ENCODE data around the gene STEAP4.

STEAP4 gene

DNA sequence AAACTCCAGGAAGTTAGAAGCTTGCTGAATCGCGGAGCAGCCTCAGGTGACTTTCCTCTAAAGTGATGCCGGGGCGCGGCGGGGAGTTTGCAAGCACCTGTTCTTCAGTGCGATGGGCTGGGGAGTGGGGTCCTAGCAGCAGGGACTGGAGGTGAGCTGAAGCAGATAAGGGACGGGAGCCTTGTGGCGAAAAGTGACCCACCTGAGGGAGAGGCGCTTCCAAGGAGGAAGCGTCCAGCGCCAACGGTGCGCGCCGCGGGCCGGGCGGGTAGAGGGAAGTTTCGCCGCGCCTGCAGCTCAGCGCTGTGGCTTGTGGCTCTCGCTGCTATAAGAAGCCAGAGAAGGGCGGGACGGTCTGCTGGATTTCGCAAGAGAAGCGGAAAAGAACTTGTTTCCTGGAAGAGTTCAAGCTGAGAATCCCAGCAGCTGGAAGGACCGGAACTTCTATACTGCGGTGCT, at the start of gene STEAP4:
Gene STEAP4 (minus strand): TSS at position 305 of the 459 bp plus-strand sequence. CDS start 22,625 bp downstream, outside the sequence.
- peak; percentile 15 for DNase-seq

DNA sequence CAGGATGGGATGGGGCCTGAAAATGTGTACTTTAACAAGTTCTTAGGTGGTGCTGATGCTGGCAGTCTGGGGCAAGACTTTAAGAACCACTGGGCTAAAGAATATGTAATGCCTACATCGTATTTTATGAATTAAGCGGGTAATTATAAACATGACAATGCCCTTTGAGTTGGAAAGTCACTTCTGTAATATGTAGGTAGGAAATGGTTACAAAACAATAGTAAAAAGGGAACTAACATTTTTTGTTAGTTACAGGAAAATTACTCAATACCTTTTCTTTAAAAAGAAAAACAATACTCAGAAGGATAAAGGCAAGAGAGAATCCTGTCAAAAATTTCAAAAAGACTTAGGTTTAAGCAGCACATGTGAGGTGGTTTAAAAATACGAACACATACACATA, 48.3 kb upstream of the STEAP4 start:
- no peak for DNase-seq

DNA sequence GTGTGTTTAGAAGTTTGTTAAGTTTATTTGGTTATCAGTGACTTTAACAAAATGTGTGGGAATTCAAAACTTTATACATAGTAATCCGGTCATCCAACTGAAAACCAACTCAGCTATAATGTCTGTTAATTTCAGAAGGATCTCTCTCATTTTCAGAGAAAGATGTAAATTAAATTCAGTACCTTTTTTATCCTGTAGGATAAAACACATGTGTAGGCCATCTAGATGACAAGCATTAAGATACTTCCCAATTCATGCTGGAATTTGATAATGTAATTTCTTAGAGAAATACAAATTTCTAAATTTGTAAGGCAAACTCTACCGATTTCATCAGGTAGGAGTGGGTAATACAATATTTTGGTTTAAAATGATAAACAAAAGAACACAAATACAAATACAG, 43.4 kb upstream of the STEAP4 start:
- no peak for DNase-seq

DNA sequence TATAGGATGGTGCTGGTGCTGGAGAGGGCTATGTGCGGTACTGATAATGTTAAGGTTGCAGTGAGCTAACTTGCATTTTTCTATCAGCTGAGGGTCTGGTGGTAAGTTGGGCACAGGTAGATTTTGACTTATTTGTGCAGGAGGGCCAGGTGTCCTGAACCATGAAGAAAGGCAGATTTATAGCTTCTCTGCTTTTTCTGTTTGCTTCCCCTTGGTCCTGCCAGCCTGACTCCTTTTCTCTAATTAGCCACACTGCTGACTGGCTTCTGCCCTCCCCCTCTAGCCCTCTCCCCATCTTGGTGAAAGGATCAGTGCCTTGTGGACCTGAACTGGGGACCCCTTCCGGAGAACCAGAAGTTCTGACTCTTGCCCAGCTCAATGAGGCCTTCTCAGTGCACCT, 40.8 kb upstream of the STEAP4 start:
- DNase-seq = no peak

DNA sequence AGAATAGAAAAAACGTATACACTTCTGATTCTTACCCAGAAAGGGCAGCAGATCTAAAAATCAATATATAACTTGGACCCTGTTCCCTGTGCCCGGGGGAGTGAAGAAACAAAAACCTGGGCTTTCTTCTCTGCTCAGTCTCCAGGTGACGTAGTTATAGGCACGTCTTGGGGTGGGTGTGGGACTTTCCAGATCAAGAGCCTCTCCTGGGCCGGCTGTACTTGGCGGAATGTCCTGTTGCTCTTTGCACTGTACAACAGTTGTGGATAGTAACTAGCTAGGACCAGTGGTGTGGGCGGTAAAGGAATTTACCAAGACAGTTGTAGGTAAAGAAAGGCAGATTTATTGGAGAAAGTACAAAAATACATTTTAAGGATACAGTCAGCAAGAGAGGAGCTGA, 40.4 kb upstream of the STEAP4 start:
- DNase-seq = no peak

DNA sequence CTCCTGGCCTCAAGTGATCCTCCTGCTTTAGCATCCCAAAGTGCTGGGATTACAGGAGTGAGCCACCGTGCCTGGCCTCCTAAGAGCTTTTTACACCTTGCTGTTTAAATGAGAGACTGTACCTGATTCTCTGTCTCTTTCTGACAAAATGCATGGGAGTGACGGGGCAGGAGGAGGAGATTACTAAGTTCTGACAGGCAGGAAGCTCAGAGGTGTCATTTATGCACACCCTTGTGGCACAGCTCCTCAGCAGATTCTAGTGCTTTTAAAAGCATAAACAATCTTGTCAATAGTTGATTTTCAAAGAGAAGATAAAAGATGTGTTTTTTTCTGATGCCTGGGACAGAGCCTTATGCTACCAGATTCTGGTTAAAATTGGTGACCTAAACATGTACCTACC, 39.7 kb upstream of the STEAP4 start:
- no peak for DNase-seq

DNA sequence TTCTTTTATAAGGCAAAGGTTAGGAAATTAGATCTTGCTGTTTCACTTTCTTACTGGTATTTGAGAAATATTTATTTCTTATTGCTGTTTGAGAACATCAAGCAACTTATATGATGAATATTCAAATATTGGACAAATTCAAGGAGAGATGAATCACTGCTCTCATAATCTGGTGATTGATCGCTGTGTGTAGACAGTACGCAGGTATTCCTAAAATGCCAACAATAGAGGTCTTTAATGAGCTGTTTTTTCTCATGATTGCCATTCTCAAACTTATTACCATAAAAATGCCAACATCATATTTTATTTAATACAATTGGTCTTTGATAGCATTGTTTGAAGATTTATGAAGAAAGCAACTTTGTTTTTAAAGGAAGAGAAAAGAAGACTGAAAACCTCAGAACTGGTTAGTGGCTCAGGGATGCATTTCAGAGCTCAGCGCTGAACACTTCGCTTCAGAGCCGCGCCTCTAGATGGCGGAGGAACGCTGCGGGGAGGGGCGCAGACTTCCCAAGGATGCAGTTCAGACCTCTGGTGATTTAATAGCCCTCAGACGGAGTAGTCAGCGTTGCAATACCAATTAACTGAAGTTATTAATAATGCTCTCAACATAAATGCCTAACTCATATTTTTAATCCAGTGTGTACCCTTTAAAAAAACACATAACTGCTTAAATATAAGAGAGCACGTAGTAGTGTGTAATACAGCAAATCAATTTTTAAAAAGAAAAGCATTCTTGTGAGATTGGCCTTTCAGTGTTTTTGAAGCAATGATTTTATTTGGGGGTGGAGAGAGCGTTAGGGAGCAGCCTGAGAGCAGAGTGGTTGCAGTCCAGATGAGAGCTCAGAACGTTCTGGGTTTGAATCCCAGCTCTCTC, 38.5 kb upstream of the STEAP4 start:
- DNase-seq = no peak

DNA sequence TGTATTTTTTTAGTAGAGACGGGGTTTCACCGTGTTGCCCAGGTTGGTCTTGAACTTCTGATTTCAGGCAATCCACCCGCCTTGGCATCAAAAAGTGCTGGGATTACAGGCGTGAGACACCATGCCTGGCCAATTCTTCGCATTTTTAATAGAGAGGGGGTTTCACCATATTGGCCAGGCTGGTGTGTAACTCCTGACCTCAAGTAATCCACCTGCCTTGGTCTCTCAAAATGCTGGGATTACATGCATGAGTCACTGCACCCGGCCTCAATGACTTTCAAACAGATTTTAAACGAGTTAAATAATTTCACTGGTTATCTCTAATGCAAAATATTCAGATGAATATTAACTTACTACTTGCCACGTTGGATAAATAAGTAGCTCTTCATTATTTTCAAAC, 37.6 kb upstream of the STEAP4 start:
- no peak for DNase-seq

DNA sequence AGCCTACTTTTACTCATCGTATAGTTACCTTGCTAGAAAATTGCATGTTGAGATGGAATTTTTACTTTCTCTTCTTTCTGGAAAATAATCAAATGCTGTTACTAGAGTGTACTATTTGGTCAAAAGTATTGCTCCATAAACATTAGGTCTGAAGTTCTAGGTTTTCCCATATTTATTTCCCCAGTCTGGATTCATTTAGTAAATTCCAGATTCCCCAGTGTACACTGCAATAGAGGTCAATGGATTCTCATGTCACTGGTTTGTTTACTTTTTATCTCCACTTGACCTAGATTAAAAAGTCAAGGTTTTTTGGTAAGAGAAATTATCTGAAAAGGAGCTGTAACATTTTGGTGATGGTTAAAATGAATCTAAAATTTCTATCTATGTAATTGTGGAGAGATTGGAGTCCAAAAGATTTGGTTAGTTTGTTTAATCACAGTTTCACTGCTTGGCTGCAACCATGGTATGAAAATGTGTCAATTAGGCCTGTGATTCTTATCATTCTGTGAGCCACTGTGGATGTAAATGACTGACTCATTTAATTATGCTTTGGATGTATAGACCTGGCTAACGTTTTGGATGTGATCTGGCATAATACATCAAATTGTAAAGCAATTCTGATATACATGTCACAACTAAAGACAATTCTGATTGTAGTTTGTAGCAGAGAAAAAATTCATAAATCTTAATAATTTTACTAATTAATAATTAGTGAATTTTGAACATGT, 32.7 kb upstream of the STEAP4 start:
- no peak for DNase-seq

DNA sequence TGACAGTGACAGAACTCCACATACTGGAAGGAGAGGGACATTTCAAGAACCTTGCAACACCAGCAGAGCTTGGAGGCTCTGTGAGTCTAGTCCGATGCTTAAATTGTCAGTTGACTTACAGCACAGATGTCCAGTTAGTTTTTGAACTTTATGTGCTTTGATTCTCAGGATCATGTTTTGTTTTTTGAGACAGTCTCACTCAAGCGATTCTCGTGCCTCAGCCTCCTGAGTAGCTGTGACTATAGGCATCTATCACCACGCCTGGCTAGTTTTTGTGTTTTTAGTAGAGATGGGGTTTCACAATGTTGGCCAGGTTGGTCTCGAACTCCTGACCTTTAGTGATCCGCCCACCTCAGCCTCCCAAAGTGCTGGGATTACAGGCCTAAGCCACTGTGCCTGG, 31.8 kb upstream of the STEAP4 start:
- DNase-seq = no peak

DNA sequence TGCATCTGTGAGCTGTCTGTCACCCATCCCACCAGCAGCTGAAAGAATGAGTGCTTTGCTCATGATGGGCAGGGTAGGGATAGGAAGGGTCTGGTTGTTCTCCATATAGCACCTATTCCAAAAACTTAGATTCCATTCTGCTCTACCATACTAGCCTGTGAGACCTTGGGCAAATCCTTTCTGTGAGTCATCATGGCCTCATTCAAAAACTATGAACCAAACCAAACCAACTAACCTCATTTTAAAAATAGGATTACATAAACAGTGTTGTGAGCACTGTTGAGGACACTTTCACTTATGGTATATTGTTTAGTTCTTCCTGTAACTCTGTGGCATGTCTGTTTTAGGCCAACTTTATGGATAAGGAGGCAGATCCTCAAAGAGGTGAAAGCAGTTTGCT, 30.9 kb upstream of the STEAP4 start:
- DNase-seq = no peak

DNA sequence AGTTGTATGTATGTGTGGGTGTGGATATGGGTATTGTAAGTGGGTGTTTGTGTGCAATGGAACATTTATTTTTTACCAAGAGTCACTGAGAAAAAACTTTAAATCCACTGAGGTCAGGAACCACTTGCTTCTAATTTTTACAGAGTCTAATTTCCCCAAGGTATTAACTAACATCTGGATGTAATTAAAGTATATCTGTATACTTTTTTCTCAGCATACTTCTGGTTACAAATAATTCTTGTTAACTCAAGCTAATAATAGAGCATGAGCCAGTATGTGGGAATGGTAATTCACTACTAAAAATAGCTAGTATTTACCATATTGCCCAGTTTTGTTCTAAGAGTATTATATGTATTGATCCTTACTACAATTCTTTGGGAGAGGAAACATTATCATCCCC, 24.6 kb upstream of the STEAP4 start:
- no peak for DNase-seq

DNA sequence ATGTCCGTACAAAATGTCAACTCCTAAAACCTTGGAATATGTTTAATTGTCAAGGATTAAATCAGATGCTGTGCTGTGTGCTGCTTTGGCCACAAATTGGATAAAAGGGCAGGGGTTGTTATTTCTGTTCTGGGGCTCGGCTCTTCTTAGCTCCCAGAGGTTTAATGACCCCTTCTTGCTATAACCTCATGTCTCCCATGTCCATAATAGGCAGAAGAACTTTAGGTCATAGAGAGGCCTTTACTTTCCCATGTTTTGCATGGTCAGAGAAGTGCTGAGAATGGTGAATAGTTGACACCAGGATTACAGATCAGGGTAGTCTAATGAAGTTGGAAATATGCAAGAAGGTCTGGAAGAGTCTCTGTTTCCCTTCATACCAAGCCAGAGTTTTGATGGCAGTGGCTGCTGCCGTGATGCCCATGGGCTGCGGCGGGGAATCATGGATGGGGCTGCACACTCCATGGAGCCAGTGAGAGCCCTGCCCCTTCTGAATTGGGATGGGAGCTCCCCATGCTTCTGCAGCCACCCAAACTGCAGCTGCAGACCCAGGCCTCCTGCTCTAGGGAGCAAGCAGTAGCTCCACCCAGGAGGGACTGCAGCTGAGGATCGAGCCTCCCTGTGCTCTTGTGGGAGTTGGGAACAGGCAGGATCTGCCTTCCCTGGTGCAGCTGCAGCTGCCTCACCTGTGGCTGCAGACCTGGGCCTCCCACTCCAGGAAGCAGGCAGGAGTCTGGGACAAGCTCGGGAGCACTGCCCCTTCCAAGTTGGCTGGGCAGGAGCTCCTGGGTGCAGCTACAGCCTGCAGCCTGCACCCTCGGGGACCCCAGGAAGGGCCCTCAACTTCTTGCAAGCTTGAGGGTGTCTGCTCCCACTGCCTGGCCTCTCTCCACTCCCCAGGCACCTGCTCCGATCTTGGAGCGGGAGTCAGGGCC, 23.1 kb upstream of the STEAP4 start:
- DNase-seq = no peak

DNA sequence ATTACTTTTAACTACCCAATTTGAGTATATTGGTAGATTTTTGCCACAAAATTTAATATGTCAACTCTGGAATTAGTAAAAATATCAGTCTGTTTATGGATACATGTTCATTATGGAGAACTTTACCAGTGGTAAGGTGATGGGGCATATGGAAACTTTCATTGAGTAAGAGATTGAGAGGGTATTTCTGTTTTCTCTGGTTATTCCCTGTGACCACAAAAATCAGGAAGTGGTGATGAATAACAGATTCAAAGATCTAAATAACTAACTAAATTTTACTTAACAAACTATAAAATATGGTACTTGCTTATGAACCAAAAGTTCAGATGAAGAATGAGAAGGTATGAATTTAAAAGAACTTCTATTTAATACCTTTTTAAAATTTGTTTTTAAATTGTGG, 22.1 kb upstream of the STEAP4 start:
- no peak for DNase-seq

DNA sequence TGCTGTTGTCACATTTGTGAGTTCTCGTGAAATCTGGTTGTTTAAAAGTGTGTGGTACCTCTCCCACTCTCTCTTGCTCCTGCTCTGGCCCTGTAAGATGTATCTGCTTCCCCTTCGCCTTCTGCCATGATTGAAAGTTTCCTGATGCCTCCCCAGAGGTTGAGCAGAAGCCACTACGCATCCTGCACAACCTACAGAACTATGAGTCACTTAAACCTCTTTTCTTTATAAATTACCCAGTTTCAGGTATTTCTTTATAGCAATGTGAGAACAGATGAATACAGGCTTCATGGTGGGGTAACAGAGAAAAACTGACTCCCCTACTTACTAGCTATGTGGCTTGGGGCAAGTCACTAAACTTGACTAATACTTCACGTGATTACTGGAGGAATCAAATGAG, 18.0 kb upstream of the STEAP4 start:
- no peak for DNase-seq

DNA sequence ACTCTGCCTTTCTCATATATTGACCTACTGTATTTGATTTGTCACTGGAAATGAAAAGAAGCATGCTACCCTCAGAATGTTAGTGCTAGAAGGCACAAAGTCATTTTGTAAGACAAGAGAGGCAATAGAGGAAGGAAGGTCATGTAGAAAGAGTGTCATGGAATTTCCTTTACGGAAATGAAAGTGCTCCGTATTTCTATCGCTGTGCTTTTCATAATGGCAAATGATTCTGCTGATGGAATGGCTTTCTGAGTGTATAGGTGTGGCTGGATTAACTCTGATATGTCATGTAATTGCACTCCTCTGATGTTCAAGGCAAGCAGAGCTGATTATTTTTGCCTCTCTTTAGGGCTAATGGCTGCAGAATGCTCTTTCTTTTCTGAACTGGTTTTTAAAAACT, 15.5 kb upstream of the STEAP4 start:
- DNase-seq = no peak

DNA sequence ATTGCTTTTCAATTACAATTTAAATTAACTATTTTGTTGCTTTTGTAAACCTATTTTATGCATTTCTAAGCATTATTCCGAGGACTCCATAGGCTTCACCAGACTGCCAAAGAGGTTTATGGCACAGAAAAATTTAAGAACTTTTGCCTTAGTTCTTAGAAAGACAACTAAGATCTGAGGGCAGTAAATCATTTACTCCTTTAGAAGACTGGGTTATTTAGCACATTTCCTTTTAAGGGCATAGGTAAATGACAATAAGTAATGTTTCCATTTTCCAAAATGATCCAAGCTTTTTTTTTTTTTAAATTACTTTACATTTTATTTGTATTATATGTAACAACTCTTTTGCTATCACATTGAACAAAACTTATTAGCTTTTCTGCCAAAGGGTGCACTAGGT, 15.0 kb upstream of the STEAP4 start:
- no peak for DNase-seq

DNA sequence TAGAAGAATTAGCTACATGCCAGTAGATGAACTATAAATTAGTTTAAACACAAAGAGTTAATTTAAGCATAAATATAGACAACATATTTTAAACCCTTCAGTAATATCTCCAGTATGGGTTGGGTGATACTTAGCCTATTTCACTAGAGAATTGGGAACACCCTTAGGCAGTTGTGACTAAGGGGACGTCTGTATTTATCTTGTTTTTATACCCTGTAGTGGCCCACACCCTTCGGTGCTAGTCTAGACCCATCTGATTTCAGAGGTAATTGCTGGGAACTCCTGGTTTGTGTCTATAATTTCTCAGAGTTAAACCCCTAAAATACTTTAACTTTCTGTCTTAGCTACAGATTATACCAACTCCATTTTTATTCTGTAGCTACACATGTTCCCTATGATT, 11.5 kb upstream of the STEAP4 start:
- DNase-seq = no peak

DNA sequence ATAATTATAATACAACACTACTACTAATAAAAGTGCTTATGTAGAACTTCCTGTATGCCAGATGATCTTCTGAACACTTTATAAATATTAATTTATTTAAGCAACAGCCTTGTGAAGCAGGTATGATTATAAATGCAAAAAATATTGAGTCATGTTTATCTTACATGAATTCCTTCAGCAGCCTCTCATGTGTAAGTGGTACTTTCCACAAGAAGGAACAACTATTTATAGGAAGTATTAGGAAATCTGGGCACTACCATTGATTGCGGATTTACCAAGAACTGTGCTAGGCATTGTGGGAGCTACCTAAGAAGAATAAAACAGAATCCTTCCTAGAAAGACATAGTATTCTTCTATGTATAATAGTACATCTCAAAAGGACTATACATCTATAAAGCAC, 10.7 kb upstream of the STEAP4 start:
- DNase-seq = no peak

DNA sequence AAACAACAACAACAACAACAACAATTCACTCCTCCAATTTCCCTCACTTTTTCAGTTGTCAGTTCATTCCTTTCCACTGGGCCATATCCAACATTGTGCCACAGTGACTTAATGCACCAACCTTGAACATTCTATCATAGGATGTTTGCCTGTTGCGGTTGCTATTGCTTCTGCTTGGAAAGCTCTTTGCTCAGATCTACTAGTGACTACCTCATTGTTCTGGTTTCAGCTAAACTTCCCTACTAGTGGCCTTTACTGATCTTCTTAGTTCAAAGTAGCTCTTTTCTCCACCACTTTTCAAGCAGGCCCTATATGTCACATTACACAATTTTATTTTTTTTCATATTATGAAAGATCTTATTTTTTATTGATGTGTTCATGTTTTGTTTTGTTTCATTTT, 9.8 kb upstream of the STEAP4 start:
- DNase-seq = no peak

DNA sequence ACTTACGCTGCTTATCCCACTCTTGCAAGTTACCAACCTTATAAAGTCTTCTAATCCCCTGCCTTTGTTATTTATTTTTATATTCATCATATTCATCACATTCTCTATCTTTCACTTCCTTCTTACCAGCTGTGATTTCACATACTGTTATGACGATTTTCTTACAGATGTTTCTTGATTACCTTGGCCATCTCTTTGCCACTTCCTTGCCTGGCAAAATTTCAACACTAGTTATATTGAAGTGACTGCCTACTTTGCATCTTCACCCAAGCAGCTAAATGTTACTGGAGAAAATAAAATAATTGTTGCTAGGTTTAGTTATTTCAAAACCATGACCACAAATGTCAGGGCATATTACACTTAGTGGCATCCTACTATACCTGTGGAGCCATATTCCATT, 8.8 kb upstream of the STEAP4 start:
- DNase-seq = no peak

DNA sequence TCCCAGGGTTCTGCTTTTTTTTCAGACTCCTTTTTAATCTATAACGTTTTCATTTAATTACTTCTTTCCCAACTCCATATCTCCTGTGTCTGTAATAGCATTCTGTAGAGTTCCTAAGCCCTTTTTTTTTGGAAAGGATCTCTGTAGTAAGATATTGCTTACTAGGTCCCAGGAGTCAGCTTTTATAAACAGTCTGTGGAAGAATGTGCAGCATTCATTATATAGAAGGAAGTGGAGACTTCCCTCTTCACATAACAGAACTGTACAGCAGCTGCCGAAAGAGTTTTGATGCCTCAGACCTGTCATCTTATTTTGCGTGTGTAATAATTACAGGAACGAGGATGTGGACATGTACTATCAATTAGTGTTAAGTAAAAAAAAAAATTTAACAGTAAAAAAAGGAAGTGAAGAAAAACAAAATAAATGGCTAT, 7.4 kb upstream of the STEAP4 start:
- DNase-seq = no peak

DNA sequence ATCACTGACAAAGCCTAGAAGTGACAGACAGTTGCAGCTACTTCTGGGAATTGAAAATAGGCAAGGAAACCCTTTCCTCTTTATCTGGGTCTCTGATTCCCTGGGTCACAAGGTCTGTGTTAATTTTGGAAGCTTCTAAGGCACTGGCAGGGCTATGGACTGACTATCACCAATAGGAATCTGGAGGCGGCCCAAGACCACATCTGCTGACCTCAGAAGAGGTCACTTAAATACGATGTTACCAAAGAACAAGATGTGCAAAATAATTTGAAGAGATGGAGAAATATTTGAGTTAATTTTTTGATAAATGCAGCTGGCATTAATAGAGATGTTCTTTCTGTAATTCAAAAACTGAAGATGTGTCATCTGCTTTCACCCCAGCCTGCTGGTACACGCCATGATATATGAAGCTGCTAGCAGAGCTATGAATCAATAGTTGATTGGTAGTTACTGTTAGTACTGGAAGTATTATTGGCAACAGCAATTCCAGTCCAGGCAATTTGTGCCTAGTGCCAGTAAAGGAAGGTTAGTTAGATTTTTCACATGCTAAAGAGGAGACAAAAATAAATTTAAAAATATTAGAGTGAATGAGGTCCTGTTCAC, 5.5 kb upstream of the STEAP4 start:
- no peak for DNase-seq

Measured in DMS 273 treated with DMSO at 0.1 percent for 48 hours (cell line).